Activated CD4-positive, alpha-beta memory T cell treated with anti-CD3 and anti-CD28 coated beads, Interleukin-2, amount 10 ng/mL, durations not matched to agents 7 days and 5 days (primary cell): ENCODE data around the gene HOXD8. TPM values are rescaled to one million over a fixed set of nuclear protein-coding genes. Genes with fewer than 3 reads are reported as not detected.

Source experiments
- CTCF ChIA-PET: fragments of 350-600 bp; sonication (Branson Sonifier 250); formaldehyde crosslinking; loops from one replicate; lab custom pipeline; 2021; ENCODE audit warnings: antibody characterized with exemption, inconsistent platforms; lab: Charles Lee
- POLR2A ChIA-PET: fragments of 350-600 bp; sonication (Branson Sonifier 250); formaldehyde crosslinking; loops from one replicate; lab custom pipeline; 2021; ENCODE audit warnings: antibody characterized with exemption; lab: Charles Lee
- DNase-seq: peaks from one replicate; pipeline ENCODE4 v3.0.0-alpha.2; 2020
- H3K27ac Mint-ChIP-seq: one replicate; pipeline ENCODE4 v1.8.0; 2021; ENCODE audit warnings: mild to moderate bottlenecking, mixed read lengths
- H3K27me3 Mint-ChIP-seq: one replicate; pipeline ENCODE4 v1.8.0; 2021; ENCODE audit warnings: mixed read lengths
- H3K36me3 Mint-ChIP-seq: one replicate; pipeline ENCODE4 v1.8.0; 2021; ENCODE audit warnings: low read depth, mixed read lengths
- H3K4me1 Mint-ChIP-seq: one replicate; pipeline ENCODE4 v1.8.0; 2021; ENCODE audit warnings: mixed read lengths
- H3K4me3 Mint-ChIP-seq: one replicate; pipeline ENCODE4 v1.8.0; 2021; ENCODE audit warnings: mild to moderate bottlenecking, mixed read lengths
- H3K9me3 Mint-ChIP-seq: one replicate; pipeline ENCODE4 v1.8.0; 2021; ENCODE audit warnings: mixed read lengths
- total RNA-seq, 2 experiments: library from RNA; stranded (reverse); gene quantifications; one replicate each; pipeline ENCODE4 v1.2.3, GENCODE V29; 2021

Gene HOXD8
- total RNA-seq, 2 experiments from 2014 or later = not detected

GRCh38 chr2:176162911-176163671 is 33.6 kb downstream of the HOXD8 start:
- Mint-ChIP-seq H3K9me3 (no peaks in the 10 kb centered on the region), H3K27ac (no peak overlapping the region), H3K4me3 (no peak overlapping the region), H3K27me3 (peaks cover 89% of the 10 kb centered on the region), H3K4me1 (peaks cover 6% of the 10 kb centered on the region), H3K36me3 (peaks cover 13% of the 10 kb centered on the region)
- CTCF ChIA-PET = interaction anchor here (1.0 to 1.3 kb wide), 2 partner anchors 67 to 292 kb away, joined by 3 to 5 read pairs; no protein-coding TSS in a partner anchor
- no peak for DNase-seq
- POLR2A ChIA-PET = no interaction called here

- no peak for DNase-seq
- peaks cover 84% of the 10 kb centered on the region for H3K27me3 Mint-ChIP-seq
- H3K36me3 Mint-ChIP-seq = peaks cover 10% of the 10 kb centered on the region
- no peak overlapping the region for H3K4me3 Mint-ChIP-seq
- H3K4me1 Mint-ChIP-seq = peaks cover 4% of the 10 kb centered on the region
- no peak overlapping the region for H3K27ac Mint-ChIP-seq
- no peaks in the 10 kb centered on the region for H3K9me3 Mint-ChIP-seq
- POLR2A ChIA-PET = no interaction called here
- CTCF ChIA-PET = no interaction called here
These were observed 34.2 kb downstream of the HOXD8 start for GRCh38 chr2:176163672-176164056.

GRCh38 chr2:176164201-176164600 is 34.7 kb downstream of the HOXD8 start:
- ChIA-PET CTCF (no interaction called here), POLR2A (no interaction called here)
- H3K27ac Mint-ChIP-seq = no peak overlapping the region
- no peak overlapping the region for H3K4me3 Mint-ChIP-seq
- peaks cover 10% of the 10 kb centered on the region for H3K36me3 Mint-ChIP-seq
- DNase-seq = no peak
- H3K27me3 Mint-ChIP-seq = peaks cover 82% of the 10 kb centered on the region
- H3K4me1 Mint-ChIP-seq = peaks cover 4% of the 10 kb centered on the region
- no peaks in the 10 kb centered on the region for H3K9me3 Mint-ChIP-seq

- CTCF ChIA-PET = interaction anchor here (0.9 kb wide), 1 partner anchor 33 kb away, joined by 6 read pairs; no protein-coding TSS in a partner anchor
- H3K27ac Mint-ChIP-seq = no peak overlapping the region
These were observed 35.3 kb downstream of the HOXD8 start for GRCh38 chr2:176164611-176165369.

GRCh38 chr2:176165370-176166050 is 36.0 kb downstream of the HOXD8 start:
- no peak overlapping the region for H3K4me3 Mint-ChIP-seq
- DNase-seq = no peak
- H3K27ac Mint-ChIP-seq = no peak overlapping the region
- CTCF ChIA-PET = interaction anchor here (0.9 kb wide), 1 partner anchor 34 kb away, joined by 6 read pairs; no protein-coding TSS in a partner anchor
- peaks cover 4% of the 10 kb centered on the region for H3K4me1 Mint-ChIP-seq
- H3K9me3 Mint-ChIP-seq = no peaks in the 10 kb centered on the region
- H3K36me3 Mint-ChIP-seq = peaks cover 10% of the 10 kb centered on the region
- peaks cover 80% of the 10 kb centered on the region for H3K27me3 Mint-ChIP-seq
- POLR2A ChIA-PET = no interaction called here

More at GRCh38 chr2:176164611-176165369, 35.3 kb downstream of the HOXD8 start:
- Mint-ChIP-seq H3K4me1 (peaks cover 4% of the 10 kb centered on the region), H3K27me3 (peaks cover 81% of the 10 kb centered on the region), H3K9me3 (no peaks in the 10 kb centered on the region), H3K36me3 (peaks cover 10% of the 10 kb centered on the region), H3K4me3 (no peak overlapping the region)
- POLR2A ChIA-PET = no interaction called here
- DNase-seq = no peak

GRCh38 chr2:176166272-176166671 is 36.8 kb downstream of the HOXD8 start:
- Mint-ChIP-seq H3K27me3 (peaks cover 79% of the 10 kb centered on the region), H3K9me3 (no peaks in the 10 kb centered on the region), H3K4me1 (peaks cover 4% of the 10 kb centered on the region), H3K36me3 (peaks cover 10% of the 10 kb centered on the region), H3K27ac (no peak overlapping the region), H3K4me3 (no peak overlapping the region)
- DNase-seq = no peak
- POLR2A ChIA-PET = no interaction called here
- CTCF ChIA-PET = no interaction called here

GRCh38 chr2:176167398-176167797 is 37.9 kb downstream of the HOXD8 start:
- DNase-seq = no peak
- H3K9me3 Mint-ChIP-seq = no peaks in the 10 kb centered on the region
- ChIA-PET POLR2A (no interaction called here), CTCF (interaction anchor here (0.9 kb wide), 1 partner anchor 387 kb away, joined by 3 read pairs; no protein-coding TSS in a partner anchor)
- no peak overlapping the region for H3K27ac Mint-ChIP-seq
- peaks cover 75% of the 10 kb centered on the region for H3K27me3 Mint-ChIP-seq
- H3K4me1 Mint-ChIP-seq = peaks cover 4% of the 10 kb centered on the region
- H3K36me3 Mint-ChIP-seq = peaks cover 10% of the 10 kb centered on the region
- H3K4me3 Mint-ChIP-seq = no peak overlapping the region

GRCh38 chr2:176169181-176169580 is 39.7 kb downstream of the HOXD8 start:
- DNase-seq = no peak
- H3K9me3 Mint-ChIP-seq = no peaks in the 10 kb centered on the region
- peaks cover 5% of the 10 kb centered on the region for H3K4me1 Mint-ChIP-seq
- H3K36me3 Mint-ChIP-seq = peaks cover 4% of the 10 kb centered on the region
- ChIA-PET CTCF (interaction anchor here (0.6 to 1.2 kb wide), 4 partner anchors 14 to 465 kb away, joined by 3 read pairs; no protein-coding TSS in a partner anchor), POLR2A (no interaction called here)
- no peak overlapping the region for H3K4me3 Mint-ChIP-seq
- no peak overlapping the region for H3K27ac Mint-ChIP-seq
- peaks cover 77% of the 10 kb centered on the region for H3K27me3 Mint-ChIP-seq

GRCh38 chr2:176169711-176170110 is 40.2 kb downstream of the HOXD8 start:
- ChIA-PET POLR2A (no interaction called here), CTCF (interaction anchor here (0.7 kb wide), 1 partner anchor 43 kb away, joined by 3 read pairs; no protein-coding TSS in a partner anchor)
- no peak overlapping the region for H3K27ac Mint-ChIP-seq
- peaks cover 3% of the 10 kb centered on the region for H3K4me1 Mint-ChIP-seq
- no peak overlapping the region for H3K4me3 Mint-ChIP-seq
- H3K27me3 Mint-ChIP-seq = peaks cover 76% of the 10 kb centered on the region
- no peak for DNase-seq
- no peaks in the 10 kb centered on the region for H3K9me3 Mint-ChIP-seq
- H3K36me3 Mint-ChIP-seq = peaks cover 3% of the 10 kb centered on the region

GRCh38 chr2:176170602-176171305 is 41.2 kb downstream of the HOXD8 start:
- H3K9me3 Mint-ChIP-seq = no peaks in the 10 kb centered on the region
- peaks cover 75% of the 10 kb centered on the region for H3K27me3 Mint-ChIP-seq
- no peak overlapping the region for H3K27ac Mint-ChIP-seq
- DNase-seq = no peak
- ChIA-PET POLR2A (no interaction called here), CTCF (interaction anchor here (0.7 kb wide), 1 partner anchor 74 kb away, joined by 3 read pairs; no protein-coding TSS in a partner anchor)
- no peak overlapping the region for H3K4me3 Mint-ChIP-seq
- H3K4me1 Mint-ChIP-seq = peaks cover 3% of the 10 kb centered on the region
- H3K36me3 Mint-ChIP-seq = peaks cover 3% of the 10 kb centered on the region

GRCh38 chr2:176171351-176172006 is 42.0 kb downstream of the HOXD8 start:
- ChIA-PET POLR2A (no interaction called here), CTCF (interaction anchor here (0.7 kb wide), 1 partner anchor 75 kb away, joined by 3 read pairs; no protein-coding TSS in a partner anchor)
- Mint-ChIP-seq H3K4me3 (no peak overlapping the region), H3K4me1 (peaks cover 3% of the 10 kb centered on the region), H3K9me3 (no peaks in the 10 kb centered on the region), H3K36me3 (peaks cover 3% of the 10 kb centered on the region), H3K27me3 (peaks cover 76% of the 10 kb centered on the region), H3K27ac (no peak overlapping the region)
- DNase-seq = no peak
